Mucosa of gallbladder (tissue), 1 donor: ENCODE data around the gene RAD51D. TPM values are rescaled to one million over a fixed set of nuclear protein-coding genes. Genes with fewer than 3 reads are reported as not detected.
"Not testable (repeated sequence)": the region's sequence is repeated elsewhere in the genome, so short reads cannot be mapped to it uniquely, and the experiment has no call there.

Source experiments
- DNase-seq: peaks from one replicate; pipeline ENCODE4 v3.0.0-alpha.2; 2020; ENCODE audit warnings: low spot score
- total RNA-seq: library from RNA; stranded (reverse); gene quantifications from one replicate; pipeline ENCODE4 v1.2.1, GENCODE V29; 2021
- donor health status: DM: no; HTN: no; CAD: no.

Gene RAD51D
- total RNA-seq, 1 donor from 2014 or later, result 9.5 TPM

GRCh38 chr17:35141681-35142466 lies 22.2 kb upstream of the RAD51D start, which contains the start of gene NLE1:
Gene NLE1, minus strand, starts transcription at chr17:35142303. Its CDS starts 28 bp downstream, at chr17:35142275.
- peak; percentile 75 for DNase-seq

GRCh38 chr17:35138218-35138617 lies 18.6 kb upstream of the RAD51D start:
- no peak for DNase-seq

GRCh38 chr17:35135322-35135721 lies 15.7 kb upstream of the RAD51D start:
- no peak for DNase-seq

GRCh38 chr17:35132816-35133550 lies 13.3 kb upstream of the RAD51D start:
- DNase-seq, result no peak

- DNase-seq, result no peak
Measured at GRCh38 chr17:35132099-35132498, 12.4 kb upstream of the RAD51D start.

GRCh38 chr17:35130392-35130791 lies 10.7 kb upstream of the RAD51D start:
- DNase-seq, result no peak

GRCh38 chr17:35129973-35130351 lies 10.3 kb upstream of the RAD51D start:
- DNase-seq, result no peak

- no peak for DNase-seq
Measured at GRCh38 chr17:35129154-35129972, 9.7 kb upstream of the RAD51D start.

- peak; percentile 27 for DNase-seq
Measured at GRCh38 chr17:35127751-35128514, 8.3 kb upstream of the RAD51D start.

- DNase-seq, result no peak
Measured at GRCh38 chr17:35121315-35121714, 1.7 kb upstream of the RAD51D start, which contains the start of gene FNDC8. Gene FNDC8, plus strand, starts transcription at chr17:35121615. Its CDS starts 79 bp downstream, at chr17:35121694.

GRCh38 chr17:35117984-35118383 lies 1.7 kb downstream of the RAD51D start:
- DNase-seq, result no peak

- DNase-seq, result no peak
Measured at GRCh38 chr17:35116845-35117244, 2.8 kb downstream of the RAD51D start.

GRCh38 chr17:35110791-35111190 lies 8.9 kb downstream of the RAD51D start:
- not testable (repeated sequence) for DNase-seq

- no peak for DNase-seq
Measured at GRCh38 chr17:35104844-35105450, 14.7 kb downstream of the RAD51D start.

- DNase-seq, result no peak
Measured at GRCh38 chr17:35103271-35103670, 16.4 kb downstream of the RAD51D start.

GRCh38 chr17:35101725-35102124 lies 17.9 kb downstream of the RAD51D start:
- no peak for DNase-seq

- DNase-seq, result no peak
Measured at GRCh38 chr17:35101036-35101435, 18.6 kb downstream of the RAD51D start.

- no peak for DNase-seq
Measured at GRCh38 chr17:35099908-35100307, 19.8 kb downstream of the RAD51D start.

GRCh38 chr17:35097776-35098175 lies 21.9 kb downstream of the RAD51D start:
- no peak for DNase-seq

GRCh38 chr17:35095741-35096140 lies 23.9 kb downstream of the RAD51D start:
- no peak for DNase-seq

GRCh38 chr17:35094902-35095301 lies 24.8 kb downstream of the RAD51D start:
- DNase-seq, result no peak
